GM18873 (cell line): Measurements from ENCODE around the gene MLH3.
"Not testable (repeated sequence)": the region's sequence is repeated elsewhere in the genome, so short reads cannot be mapped to it uniquely, and the experiment has no call there.

Experiments used
- ATAC-seq: cut with Tn5 transposase; IDR thresholded peaks from one replicate; pipeline ENCODE4 v1.9.1; 2021; ENCODE audit warnings: mild to moderate bottlenecking, moderate library complexity, moderate number of reproducible peaks; ENCODE audit not compliant: unreplicated experiment, low FRiP score

Gene MLH3

DNA sequence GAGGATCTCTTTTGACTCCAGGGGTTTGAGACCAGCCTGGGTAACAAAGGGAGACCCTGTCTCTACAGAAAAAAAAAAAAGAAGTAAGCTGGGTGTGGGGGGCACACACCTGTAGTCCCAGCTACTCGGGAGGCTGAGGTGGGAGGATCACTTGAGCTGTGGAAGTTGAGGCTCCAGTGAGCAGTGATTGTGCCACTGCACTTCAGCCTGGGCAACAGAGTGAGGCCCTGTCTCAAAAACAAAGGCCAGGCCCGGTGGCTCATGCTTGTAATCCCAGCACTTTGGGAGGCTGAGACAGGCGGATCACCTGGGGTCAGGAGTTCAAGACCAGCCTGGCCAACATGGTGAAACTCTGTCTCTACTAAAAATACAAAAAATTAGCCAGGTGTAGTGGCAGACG is 16.5 kb upstream of the MLH3 start:
- not testable (repeated sequence) for ATAC-seq

DNA sequence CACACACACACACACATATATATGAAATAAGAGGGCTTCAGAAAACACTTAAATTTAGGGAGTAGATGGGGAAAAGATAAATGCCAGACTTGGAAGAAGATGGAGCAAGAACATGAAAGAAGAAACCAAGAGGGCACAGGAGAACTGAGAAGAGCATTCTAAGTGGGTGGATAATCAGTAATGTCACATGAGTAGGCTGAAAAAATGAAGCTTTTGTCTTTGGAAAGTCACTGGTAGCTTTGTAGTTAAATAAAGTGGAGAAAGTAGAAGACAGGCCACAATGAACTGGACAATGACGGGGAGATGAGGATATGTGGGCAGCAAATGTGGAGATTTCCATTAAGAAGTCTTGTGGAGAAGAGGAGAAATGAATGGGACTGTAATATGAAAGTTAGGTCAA is 15.9 kb upstream of the MLH3 start:
- no peak for ATAC-seq

DNA sequence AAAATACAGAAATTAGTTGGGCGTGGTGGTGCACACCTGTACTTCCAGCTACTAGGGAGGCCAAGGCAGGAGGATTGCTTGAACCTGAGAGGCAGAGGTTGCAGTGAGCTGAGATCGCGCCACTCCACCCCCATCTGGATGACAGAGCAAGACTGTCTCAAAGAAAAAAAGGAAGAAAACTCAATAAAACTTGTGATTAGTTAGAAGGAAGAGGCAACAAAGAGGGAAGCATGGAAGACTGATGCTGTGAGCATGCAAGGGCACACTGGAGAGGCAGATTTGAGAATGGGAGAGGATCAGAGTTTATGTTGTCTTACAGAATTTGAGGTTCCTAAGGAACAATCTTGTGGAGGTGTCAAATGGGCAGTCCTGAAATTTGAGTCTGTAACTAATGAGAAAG is 15.4 kb upstream of the MLH3 start:
- ATAC-seq: no peak

DNA sequence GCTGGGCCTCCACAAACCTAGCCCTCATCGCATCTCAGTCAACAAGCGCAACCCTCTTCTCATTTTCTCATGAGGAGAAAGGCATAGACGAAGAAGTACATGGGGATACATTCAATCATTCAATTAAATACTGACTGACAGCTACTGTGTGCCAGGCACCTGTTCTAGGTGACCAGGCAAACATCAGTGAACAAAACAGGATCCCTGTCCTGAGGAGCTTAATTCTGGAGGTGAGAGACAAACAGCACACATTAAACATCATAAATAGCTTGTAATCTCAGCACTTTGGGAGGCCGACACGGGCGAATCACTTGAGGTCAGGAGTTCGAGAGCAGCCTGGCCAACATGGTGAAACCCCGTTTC is 12.9 kb upstream of the MLH3 start:
- ATAC-seq: no peak

DNA sequence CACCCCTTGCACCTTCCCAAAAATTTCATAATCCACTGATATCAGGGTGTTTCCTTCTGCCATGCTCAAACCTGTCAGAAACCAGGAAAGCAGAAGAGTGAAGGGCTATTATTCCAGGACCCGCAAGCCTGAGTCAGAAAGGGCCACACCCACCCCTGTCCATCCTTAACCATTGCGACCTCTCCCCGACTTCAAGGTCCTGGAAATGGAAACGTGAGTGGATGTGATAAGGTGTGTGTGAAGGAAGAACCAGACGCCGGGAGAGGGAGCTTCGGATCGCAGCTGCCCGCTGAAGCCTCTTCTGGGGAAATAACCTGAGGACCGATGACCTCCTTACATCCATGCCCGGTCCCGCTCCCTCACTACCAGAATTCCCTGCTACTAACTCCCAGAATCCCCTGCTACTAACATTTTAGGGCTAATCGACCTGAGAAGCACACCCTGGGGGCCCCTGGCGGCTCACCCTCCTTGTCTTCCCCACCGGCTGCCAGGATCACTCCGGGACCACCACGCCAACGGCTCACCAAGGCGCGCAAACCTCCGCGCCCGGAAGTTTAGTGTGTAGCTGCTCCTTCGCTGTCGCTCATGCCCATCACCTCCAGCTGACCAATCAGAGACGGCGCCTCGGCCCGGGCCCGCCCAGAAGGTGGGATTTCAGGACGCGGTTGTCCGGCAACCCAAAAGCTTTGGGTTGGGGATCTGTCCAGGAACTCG is 12.4 kb upstream of the MLH3 start, which contains the start of gene ACYP1:
Gene ACYP1 (minus strand): TSS at position 534 of the 714 bp plus-strand sequence. CDS start 471 bp downstream, at position 63.
- ATAC-seq: peak; percentile 85

DNA sequence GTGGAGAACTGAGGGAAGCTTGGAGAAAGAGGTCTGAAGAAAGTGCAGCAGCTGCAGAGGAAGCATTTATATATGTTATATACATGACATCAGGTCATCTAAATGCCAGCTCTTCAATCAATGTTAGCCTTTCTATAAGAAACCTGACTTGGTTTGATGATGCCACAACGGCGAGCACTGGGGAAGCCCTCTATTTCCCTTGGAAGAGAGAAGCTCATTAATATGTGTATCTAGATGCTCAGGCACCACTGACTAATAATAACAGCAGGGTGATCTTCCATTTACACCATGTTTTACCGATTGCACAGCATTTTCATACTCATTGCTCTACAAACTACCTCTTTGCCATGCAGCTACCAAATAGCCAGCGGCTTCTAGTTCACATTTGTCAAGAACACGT is 11.7 kb upstream of the MLH3 start:
- no peak for ATAC-seq

DNA sequence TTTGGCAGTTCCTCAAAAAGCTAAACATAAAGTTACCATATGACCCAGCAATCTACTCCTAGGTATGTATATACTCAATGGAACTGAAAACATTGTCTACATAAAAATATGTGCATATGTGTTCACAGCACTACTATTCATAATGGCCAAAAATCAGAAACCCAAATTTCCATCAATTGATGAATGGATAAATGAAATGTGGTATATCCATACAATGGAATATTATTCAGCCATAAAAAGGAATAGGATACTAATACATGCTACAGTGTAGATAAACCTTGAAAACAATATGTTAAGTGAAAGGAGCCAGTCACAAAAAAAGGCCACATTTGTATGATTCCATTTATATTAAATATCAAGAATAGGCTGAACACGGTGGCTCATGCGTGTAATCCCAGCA is 9.2 kb upstream of the MLH3 start:
- ATAC-seq: no peak

DNA sequence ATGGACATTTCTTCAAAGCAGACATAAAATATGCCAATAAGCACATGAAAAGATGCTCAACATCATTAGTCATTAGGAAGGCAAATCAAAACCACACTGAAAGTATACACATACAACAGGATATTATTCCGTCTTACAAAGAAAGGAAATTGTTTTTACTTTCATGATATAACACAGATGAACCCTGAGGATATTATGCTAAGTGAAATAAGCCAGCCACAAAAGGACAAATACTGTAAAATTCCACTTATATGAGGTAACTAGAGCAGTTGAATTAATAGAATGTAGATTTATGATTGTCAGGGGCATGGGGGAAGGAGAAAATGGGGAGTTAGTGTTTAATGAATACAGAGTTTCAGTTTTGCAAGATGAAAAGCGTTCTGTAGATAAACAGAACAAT is 8.4 kb upstream of the MLH3 start:
- no peak for ATAC-seq

DNA sequence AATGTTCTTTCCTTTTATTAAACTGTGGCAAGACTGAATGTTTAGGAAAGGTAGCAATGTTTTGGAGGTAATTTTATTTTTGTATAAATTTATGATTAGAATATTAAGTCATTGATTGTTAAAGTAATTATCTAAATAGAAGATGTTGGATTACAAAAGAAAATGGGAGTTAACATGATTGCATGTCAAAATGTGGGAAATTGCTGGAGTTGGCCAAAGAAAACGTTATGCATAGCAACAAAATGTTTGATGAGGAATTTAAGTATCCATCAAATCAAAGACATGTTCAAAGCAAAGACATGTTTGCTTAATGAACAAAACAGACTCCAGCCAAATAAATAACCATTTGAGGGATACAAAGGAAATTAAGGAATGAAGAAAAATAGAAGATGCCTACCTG is 3.2 kb upstream of the MLH3 start:
- no peak for ATAC-seq

DNA sequence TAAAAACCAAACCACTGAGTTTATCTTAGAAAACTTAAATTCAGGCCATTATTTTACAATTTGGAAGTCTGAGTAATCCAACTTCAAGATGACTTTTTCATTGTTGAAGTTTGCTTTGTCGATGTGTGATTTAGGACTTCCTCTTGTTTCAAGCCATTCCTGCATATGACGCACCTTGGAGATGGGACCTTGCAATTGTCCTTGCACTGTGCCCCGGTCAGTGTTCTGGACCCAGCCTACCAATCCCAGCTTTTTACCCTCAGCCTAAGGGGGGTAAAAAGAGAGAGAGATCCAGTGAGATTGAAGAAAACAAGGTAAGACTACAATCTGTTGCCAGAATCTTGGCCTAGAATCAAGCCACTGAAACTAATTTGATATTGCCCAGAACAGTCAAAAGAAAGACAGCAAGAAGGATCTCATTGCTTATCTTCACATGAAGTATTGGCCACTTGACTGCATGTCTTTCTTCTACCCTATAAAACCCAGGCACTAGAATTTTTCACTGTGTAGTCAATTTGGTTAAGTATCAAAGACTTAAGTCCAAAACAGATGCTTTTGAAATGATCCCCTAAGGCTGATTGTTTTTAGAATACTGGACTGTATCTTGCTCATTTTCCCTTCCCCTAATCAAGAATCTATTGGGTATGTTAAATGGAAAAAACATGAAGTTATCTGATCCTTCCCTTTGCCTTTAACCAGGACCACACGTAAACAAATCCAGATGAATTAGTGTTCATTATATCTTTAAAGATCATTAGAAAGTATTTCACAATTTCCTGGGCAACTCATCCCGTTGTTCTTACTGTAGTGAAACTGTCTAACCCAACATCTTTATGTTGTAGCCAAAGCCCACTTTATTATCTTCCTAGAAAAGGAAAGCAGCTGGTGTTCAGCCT is 2.4 kb upstream of the MLH3 start:
- ATAC-seq: no peak

DNA sequence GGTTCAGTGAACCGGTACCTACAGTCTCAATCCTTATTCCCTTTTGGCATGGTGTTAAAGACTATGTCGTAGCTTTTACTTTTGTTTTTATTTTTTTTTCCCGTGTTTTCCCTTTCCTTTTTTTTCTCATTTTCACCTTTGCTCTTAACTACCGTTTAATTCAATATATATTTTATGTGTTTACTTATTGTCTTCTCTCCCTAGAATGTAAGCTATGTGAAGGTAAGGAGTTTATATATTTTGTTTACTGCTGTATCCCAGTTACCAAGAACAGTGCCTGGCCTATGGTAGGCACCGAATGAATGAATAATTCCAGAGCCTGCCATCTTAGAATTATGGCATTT is 261 bp upstream of the MLH3 start:
- no peak for ATAC-seq

DNA sequence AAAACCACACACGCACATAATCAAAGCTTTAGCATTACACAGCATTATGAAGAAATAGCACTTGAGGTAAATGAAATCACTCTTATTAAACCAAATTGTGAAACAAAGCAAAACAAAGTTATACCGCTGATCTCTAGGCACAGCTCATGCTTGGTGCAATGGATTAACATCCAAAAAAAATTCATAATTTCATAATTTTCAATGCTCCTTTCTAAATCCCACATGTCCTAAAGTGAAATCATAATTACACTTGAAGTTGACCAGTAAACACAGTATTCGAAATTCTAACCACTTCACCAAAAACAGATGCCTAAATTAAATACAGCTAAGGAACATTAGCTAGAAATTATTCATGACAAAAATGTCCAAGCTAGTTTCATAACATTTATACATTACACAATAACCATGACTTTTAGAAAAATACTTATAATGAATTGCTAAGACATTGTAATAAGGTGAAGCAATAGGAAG is 1.5 kb downstream of the MLH3 start:
- ATAC-seq: no peak

DNA sequence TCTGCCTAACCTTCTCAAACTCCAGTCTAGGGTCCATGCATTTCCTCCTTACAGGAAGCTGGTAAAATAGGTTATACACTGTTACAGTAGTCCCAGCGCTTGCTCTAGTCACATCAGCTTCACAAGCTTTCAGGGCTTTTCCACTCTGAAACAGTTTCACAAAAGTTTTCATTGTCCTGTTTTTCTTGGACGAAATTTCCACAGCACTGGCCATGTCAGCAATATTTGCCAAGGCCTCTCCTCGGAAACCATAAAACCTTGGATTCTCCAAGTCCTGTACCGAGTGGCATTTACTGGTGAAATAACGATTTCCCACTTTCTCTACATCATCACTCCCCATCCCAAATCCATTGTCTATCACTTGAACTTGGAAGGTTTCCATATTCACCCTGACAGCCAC is 2.1 kb downstream of the MLH3 start:
- no peak for ATAC-seq

DNA sequence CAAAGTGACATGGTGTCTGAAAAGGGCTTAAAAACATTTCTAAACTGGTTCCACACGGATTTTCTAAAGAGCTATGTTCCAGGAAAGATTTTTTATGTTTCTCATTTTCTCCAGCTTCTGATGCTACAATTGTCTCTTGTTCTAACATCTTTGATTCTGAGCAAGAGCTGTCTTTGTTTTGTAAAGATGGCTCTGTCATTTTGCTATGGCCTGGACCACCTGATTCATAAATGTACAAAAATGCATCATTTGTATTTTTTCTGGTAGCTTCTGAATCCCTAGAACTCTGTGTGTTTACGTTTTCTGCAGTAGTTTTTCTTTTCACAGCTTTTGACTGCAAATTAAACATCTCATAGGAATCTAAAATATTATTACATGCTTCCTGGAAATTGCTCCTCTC is 3.2 kb downstream of the MLH3 start:
- ATAC-seq: no peak

DNA sequence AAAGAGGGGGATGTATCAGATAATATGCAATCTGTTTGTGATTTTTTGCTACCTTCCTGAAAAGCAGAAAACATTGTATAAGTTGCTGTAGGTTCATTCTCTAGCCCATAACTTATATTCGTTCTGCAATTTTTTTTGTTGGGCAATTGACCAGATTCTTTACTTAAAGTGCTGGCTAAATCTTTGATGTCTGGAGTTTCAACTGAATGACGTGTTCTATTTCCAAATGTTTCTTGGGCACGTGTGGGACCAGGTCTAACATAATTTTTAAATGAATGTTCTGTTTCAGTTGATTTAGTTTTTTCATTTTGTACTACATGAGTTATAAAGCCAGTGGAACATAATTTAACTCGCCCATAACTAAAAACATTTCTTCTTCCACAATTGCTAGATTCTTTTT is 3.8 kb downstream of the MLH3 start:
- ATAC-seq: no peak

DNA sequence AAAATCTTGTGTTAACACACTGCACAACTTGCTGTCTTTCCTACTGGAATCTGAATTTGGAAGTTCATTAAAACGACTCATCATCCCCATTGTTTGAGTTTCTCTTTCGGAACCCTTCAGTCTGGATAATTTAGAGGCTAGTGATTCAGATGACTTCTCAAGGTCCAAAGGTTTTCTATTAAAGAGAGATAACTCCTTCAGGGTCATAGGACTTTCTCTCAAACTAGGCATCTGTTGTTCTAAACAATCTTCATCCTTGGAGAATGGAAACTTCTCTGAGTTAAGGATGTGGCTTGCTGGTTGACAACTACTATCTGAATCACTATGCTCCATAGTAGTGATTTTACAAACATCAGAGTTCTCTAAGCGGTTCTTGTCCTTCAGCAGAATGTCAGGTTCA is 4.4 kb downstream of the MLH3 start:
- no peak for ATAC-seq

DNA sequence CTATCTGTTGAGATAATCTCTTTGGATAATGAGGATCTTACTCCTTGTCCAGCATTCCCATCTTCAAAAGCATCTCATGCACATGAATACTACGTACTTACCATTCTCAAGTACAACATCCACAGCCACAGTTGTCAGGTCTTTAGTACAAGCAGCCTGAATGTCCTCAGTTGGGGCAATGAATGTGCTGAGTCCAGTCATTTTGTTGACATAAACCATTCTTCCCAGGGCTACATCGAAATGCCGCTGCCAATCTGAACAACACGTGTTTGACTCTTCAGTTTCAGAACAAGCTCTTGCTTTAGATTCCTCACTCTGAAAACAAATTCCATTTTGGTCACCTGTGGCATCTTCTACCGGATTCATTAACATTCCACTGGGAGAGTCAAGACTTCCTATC is 5.0 kb downstream of the MLH3 start:
- ATAC-seq: no peak

DNA sequence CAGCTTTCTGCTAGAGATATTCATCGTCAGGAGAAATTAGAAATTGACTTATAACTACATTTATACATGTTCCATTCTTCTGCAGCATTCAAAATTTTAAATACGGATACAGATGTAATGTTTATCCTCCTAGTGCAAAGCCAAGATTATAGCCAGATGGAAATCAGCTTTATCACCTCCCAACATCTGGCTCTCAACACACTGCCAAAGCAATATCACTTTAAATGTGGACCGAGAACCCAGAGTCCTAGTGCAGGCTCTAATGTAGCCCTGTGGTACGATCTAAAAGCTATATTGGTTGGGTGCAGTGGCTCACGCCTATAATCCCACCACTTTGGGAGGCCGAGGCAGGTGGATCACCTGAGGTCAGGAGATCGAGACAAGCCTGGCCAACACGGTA is 6.5 kb downstream of the MLH3 start:
- ATAC-seq: no peak

DNA sequence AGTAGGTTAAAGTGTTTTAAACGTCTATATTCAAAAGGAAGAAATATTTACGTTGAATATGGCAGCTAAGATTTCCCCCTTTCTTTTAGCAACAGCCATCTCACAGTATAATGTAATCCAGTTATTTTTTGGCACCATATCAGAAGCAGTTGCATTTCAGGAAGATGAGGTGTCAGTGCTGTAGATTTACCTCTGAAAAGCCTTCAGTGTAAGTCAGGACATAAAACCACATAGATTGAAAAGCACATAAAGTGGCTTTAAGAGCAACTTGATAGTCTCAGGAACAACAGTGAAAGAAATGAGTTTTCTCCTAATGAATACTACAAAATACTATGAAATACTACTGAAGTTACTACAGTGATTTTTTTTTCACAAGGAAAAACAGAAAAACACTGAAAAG is 6.9 kb downstream of the MLH3 start:
- ATAC-seq: no peak

DNA sequence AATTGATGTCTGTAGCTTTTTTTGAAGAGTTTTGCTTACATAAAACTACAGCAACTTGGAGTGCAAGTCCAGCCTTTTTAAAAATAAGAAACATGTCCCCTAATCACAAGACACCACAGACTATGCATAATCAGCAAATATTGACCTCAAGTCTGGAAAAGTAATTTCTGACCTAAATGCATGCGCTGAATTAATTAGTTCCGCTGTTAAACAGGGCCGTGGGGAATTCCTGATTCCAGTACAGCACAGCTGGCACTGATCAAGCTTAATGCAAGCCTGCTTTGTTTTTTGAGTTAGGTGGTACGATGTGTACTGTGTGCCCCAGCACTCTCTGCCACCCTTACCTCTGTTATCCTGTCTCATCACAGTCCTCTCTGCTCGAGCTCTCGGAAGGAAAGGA is 9.2 kb downstream of the MLH3 start:
- no peak for ATAC-seq

DNA sequence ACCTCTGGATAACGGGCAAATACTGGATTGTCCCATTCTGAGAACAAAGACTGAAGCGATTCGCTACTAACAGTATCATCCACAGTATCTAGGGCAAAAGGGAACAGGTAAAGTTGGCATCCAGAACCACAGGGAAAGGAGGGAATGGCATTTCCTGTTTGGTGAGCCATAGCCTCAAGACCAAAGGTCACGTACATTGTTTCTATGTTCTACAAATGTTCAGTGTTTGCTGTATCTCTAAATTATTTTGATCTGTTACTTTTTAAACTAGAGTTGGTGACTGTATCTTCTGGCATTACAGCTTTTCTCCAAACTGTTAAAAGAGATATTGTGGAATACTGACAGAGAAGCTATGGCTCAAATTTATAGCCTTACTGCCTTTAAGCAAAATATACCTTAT is 9.7 kb downstream of the MLH3 start:
- no peak for ATAC-seq

DNA sequence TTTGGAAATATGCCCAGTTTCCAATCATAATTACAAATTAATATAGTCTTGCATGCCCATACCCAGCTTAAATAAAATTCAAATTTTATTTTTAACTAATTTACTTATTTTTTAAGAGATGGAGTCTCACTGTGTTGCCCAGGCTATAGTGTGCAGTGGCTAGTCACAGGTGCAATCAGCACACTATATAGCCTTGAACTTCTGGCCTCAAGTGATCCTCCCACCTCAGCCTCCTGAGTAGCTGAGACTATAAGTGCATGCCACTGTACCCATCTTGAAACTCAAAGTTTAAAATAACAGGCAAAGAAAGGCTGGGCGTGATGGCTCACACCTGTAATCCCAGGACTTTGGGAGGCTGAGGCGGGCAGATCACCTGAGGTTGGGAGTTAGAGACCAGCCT is 10.3 kb downstream of the MLH3 start:
- no peak for ATAC-seq
